Measurements from ENCODE around the gene TENM4.

TENM4 gene

GRCh38 chr11:79244798-79245197 is 196.0 kb downstream of the TENM4 start:
- TF ChIP-seq CTCF (IDR thresholded peaks at IDR 0.05; ENCODE audit: control insufficient read depth, insufficient read depth, low read depth, low read length, missing control alignments), result no peak
- DNase-seq (ENCODE audit: low read depth), result no peak
- H3K4me3 ChIP-seq (ENCODE audit: control insufficient read depth, low read depth, low read length), result no peak overlapping the region

DNA sequence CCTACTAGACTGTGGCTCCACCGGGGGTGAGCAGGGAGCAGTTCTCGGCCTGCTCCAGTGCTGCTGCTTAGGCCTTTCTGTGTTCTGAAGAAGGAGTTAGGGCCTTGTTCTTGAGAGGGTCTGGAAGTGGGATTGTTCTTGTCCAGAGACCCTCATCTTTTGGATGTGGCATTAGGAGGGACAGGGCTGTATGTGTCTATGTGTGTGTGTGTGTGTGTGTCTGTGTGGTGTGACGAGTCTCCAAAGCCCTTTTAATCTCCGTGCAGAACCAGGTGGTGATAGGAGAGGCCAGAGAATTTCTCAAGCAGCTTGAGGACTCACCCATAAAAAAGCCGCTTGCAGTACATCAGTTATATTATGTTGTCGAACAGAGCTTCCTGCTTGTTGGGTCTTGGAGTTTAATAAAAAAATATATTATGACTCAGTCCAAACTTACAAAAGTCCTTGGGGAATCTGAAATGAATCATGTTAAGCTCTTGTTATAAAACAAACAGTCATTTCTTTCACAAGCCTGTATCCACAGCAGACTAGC is 196.5 kb downstream of the TENM4 start:
- TF ChIP-seq CTCF (IDR thresholded peaks at IDR 0.05; ENCODE audit: control insufficient read depth, insufficient read depth, low read depth, low read length, missing control alignments), result no peak
- H3K4me3 ChIP-seq (ENCODE audit: control insufficient read depth, low read depth, low read length), result no peak overlapping the region
- peak; percentile 97 for DNase-seq (ENCODE audit: low read depth)

DNA sequence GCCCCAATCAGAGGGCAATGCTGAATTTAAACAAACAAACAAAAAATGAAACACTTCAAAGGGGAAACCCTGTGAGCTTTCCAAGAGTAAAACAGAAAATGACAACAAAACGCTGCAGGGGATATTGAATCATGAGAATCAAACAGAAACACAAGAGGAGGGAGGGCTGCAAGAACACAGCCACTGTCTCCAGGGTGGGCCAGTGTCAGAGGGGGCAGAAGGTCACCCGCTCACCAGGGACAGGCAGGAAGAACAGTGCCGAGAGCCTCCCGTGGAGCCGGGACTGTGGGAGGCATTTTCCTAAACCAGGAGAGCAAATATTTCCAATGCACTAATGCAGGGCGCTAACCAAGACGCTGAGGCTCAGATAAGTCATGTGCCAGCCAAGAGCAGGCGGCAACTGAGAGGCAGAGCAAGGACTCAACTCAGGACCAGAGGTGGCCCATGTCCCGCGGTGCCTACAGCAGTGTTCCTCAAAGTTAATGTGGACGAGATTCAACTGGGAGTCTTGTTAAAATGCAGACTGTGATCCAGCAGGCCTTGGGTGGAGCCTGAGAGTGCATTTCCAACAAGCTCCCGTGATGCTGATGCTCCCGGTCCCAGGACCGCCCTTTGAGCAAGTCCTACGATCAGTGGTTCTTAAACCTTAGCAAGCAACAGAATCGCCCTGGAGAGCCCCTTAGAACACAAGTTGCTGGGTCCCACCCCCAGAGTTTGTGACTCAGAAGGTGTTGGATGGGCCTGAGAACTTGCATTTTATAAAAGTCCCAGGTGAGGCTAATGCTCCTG is 197.2 kb downstream of the TENM4 start:
- no peak for DNase-seq (ENCODE audit: low read depth)
- TF ChIP-seq CTCF (IDR thresholded peaks at IDR 0.05; ENCODE audit: control insufficient read depth, insufficient read depth, low read depth, low read length, missing control alignments), result no peak

GRCh38 chr11:79242616-79243015 is 198.2 kb downstream of the TENM4 start:
- TF ChIP-seq CTCF (IDR thresholded peaks at IDR 0.05; ENCODE audit: control insufficient read depth, insufficient read depth, low read depth, low read length, missing control alignments), result no peak
- no peak overlapping the region for H3K4me3 ChIP-seq (ENCODE audit: control insufficient read depth, low read depth, low read length)
- DNase-seq (ENCODE audit: low read depth), result no peak

More for the DNA sequence above, 197.2 kb downstream of the TENM4 start:
- H3K4me3 ChIP-seq (ENCODE audit: control insufficient read depth, low read depth, low read length), result no peak overlapping the region

GRCh38 chr11:79241852-79242241 is 199.0 kb downstream of the TENM4 start:
- TF ChIP-seq CTCF (IDR thresholded peaks at IDR 0.05; ENCODE audit: control insufficient read depth, insufficient read depth, low read depth, low read length, missing control alignments), result no peak
- H3K4me3 ChIP-seq (ENCODE audit: control insufficient read depth, low read depth, low read length), result no peak overlapping the region
- no peak for DNase-seq (ENCODE audit: low read depth)

DNA sequence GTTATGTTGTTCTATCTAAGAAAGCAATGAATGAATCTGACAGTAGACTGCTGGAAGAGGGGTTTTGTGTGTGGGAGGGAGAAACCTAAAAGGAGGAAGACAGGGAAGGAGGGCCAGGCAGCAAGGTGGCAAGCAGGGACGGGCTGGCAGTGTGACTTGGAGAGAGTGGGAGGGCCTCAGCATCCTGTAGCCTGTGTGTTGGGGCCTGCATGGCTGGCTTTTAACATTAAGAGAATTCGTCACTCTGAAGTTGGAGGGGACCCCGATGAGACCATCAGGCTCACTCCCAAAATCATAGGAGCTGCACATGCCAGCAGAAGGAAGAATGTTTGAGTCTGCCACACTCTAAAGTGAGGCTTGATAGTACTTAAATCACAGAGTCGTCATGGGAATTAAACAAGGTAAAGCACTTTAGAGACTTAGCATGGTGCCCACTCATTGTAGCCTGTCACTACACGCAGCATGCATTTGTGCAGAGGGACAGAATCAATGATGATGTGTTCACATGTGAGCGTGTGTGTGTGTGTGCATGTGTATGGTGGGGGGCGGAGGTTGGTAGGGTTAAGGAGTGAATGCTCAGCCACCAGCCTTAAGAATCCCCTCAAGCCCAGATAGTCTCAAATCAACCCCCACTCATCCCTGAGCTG is 199.5 kb downstream of the TENM4 start:
- TF ChIP-seq CTCF (IDR thresholded peaks at IDR 0.05; ENCODE audit: control insufficient read depth, insufficient read depth, low read depth, low read length, missing control alignments), result no peak
- H3K4me3 ChIP-seq (ENCODE audit: control insufficient read depth, low read depth, low read length), result no peak overlapping the region
- DNase-seq (ENCODE audit: low read depth), result no peak
